Measurements from ENCODE around the gene POC1A.

DNA sequence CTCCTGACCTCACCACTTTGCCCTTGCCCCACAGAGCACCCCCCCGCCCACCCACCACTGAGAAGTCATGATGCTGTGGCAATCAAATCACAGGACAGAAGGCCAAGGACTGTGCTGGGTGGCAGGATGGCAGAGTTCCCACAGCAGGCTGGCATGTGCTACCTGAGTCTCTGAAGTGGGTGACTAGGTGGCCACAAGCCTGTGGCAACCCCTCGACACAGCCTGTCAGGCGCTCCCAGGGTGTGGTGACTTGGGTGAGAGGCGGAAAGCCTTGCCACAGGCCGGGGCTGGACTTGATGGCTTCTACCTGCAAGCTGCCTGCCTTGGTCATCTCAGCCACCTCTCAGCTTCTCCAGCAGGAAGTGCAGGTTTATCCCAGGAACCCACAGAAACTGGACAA is 82.2 kb downstream of the POC1A start:
- TF ChIP-seq, protein P1, sequence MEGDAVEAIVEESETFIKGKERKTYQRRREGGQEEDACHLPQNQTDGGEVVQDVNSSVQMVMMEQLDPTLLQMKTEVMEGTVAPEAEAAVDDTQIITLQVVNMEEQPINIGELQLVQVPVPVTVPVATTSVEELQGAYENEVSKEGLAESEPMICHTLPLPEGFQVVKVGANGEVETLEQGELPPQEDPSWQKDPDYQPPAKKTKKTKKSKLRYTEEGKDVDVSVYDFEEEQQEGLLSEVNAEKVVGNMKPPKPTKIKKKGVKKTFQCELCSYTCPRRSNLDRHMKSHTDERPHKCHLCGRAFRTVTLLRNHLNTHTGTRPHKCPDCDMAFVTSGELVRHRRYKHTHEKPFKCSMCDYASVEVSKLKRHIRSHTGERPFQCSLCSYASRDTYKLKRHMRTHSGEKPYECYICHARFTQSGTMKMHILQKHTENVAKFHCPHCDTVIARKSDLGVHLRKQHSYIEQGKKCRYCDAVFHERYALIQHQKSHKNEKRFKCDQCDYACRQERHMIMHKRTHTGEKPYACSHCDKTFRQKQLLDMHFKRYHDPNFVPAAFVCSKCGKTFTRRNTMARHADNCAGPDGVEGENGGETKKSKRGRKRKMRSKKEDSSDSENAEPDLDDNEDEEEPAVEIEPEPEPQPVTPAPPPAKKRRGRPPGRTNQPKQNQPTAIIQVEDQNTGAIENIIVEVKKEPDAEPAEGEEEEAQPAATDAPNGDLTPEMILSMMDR (conservative IDR thresholded peaks at IDR 0.05; ENCODE audit: low read depth, low read length) = no peak
- TF ChIP-seq EZH2 (IDR thresholded peaks at IDR 0.05; ENCODE audit: low read length, unreplicated experiment) = no peak
